ENCODE results near the gene C22orf23. TPM values are rescaled to one million over a fixed set of nuclear protein-coding genes. Genes with fewer than 3 reads are reported as not detected.
"Not testable (repeated sequence)": the region's sequence is repeated elsewhere in the genome, so short reads cannot be mapped to it uniquely, and the experiment has no call there.

C22orf23 gene
- total RNA-seq, 4 donors from 2014 or later, result 0.31 to 0.40 TPM; not detected in 2

DNA sequence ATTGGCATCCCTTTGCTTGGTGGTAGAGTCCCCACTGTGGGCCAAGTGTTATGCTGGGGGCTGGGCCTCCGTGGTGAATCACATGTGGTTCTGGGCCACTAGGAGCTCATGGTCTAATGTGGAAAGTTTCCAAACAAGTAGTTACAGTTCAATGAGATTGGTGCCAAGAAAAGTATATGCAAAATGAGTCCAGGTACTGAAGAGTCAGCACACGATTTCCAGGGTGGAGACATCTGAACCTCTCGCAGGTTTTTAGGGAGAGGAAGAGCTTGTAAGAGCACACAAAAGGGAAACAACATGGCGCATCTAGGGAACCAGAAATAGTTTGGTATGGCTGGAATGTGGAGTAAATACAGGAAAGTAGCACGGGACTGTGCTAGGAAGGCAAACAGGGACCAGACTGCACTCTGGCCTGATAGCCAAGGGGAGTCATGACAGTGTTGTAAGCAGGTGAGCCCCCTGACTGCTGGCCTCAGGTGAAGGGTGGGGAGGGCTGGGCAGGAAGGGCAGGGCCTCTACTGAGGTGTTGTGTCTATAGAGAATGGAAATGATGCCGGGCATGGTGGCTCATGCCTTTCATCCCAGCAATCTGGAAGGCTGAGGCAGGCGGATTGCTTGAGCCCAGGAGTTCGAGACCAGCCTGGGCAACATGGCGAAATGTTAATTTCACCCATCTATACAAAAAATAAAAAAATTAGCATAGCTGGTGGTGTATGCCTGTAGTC lies 12.7 kb upstream of the C22orf23 start:
- Histone ChIP-seq H3K4me1 (peaks cover 0 to 20% (median 0%) of the 10 kb centered on the region in 3 donors), H3K9me3 (no peaks in the 10 kb centered on the region), H3K36me3 (peaks cover 0 to 80% of the 10 kb centered on the region in 2 donors), H3K4me3 (no peak overlapping the region), H3K27ac (no peak overlapping the region), H3K27me3 (no peaks in the 10 kb centered on the region)
- 69 to 75% methylated on average over 7 to 9 of the region's 9 CpGs for WGBS, 2 donors (ENCODE audit: low coverage in 1 of 2)
- TF ChIP-seq EP300 (IDR thresholded peaks at IDR 0.05) (no peak), POLR2AphosphoS5 (IDR thresholded peaks at IDR 0.05) (no peak), POLR2A (IDR thresholded peaks at IDR 0.05) (no peak)
- TF ChIP-seq, protein P1, sequence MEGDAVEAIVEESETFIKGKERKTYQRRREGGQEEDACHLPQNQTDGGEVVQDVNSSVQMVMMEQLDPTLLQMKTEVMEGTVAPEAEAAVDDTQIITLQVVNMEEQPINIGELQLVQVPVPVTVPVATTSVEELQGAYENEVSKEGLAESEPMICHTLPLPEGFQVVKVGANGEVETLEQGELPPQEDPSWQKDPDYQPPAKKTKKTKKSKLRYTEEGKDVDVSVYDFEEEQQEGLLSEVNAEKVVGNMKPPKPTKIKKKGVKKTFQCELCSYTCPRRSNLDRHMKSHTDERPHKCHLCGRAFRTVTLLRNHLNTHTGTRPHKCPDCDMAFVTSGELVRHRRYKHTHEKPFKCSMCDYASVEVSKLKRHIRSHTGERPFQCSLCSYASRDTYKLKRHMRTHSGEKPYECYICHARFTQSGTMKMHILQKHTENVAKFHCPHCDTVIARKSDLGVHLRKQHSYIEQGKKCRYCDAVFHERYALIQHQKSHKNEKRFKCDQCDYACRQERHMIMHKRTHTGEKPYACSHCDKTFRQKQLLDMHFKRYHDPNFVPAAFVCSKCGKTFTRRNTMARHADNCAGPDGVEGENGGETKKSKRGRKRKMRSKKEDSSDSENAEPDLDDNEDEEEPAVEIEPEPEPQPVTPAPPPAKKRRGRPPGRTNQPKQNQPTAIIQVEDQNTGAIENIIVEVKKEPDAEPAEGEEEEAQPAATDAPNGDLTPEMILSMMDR (IDR thresholded peaks at IDR 0.05), result no peak
- ATAC-seq, result no peak

DNA sequence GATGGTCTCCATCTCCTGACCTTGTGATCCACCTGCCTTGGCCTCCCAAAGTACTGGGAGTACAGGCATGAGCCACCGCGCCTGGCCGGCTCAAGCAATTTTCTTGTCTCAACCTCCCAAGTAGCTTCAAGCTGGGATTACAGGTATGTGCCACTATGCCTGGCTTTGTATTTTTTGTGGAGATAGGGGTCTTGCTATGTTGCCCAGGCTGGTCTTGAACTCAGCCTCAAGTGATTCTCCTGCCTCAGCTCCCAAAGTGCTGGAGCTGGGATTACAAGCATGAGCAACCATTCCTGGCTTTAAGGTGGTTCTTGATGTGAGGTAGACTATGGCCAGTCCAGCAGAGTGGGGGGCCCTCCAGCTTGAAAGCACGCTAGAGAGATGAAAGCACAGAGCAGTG lies 7.7 kb upstream of the C22orf23 start:
- Histone ChIP-seq H3K27me3 (no peaks in the 10 kb centered on the region), H3K9me3 (no peaks in the 10 kb centered on the region), H3K36me3 (peaks cover 0 to 93% of the 10 kb centered on the region in 2 donors), H3K4me3 (no peak overlapping the region), H3K27ac (no peak overlapping the region), H3K4me1 (peaks cover 0 to 9% (median 0%) of the 10 kb centered on the region in 3 donors)
- WGBS, 2 donors (ENCODE audit: low coverage in 1 of 2), result 100% methylated on average over 1 of the region's 4 CpGs; no CpG with 5 or more reads in 1 of the 2 donors
- TF ChIP-seq POLR2A (IDR thresholded peaks at IDR 0.05) (no peak), EP300 (IDR thresholded peaks at IDR 0.05) (no peak), POLR2AphosphoS5 (IDR thresholded peaks at IDR 0.05) (no peak)
- TF ChIP-seq, protein P1 (IDR thresholded peaks at IDR 0.05), result no peak
- ATAC-seq, result no peak

DNA sequence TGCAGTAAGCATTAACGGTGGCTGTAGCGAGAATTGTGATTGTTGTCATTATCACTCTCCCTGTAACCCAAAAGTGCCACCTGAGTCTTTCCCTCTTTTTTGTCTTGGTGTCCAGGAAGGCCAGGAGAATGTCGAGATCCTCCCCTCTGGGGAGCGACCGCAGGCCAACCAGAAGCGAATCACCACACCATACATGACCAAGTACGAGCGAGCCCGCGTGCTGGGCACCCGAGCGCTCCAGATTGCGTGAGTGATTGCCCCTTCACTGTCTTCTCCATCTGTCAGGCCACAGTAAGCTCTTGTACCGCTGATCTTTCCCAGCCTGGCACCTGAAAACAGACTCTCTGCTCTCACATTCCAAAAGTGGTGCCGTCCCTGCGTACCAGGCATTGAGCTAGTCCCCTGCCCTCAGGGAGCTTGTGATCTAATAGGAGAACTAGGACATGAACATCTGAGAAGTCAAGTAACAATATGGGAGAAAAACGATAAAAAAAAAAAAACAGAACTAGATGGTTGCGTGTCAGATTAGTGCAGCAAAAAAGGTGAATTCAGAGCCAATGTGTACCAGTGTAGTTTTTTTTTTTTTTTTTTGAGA lies 5.9 kb upstream of the C22orf23 start:
- Histone ChIP-seq H3K9me3 (no peaks in the 10 kb centered on the region), H3K27ac (no peak overlapping the region), H3K27me3 (no peaks in the 10 kb centered on the region), H3K4me1 (peaks cover 0 to 16% (median 5%) of the 10 kb centered on the region in 3 donors), H3K4me3 (no peak overlapping the region), H3K36me3 (peaks cover 0 to 87% of the 10 kb centered on the region in 2 donors)
- ATAC-seq, result no peak
- 97 to 100% methylated on average over 2 to 12 of the region's 18 CpGs for WGBS, 2 donors (ENCODE audit: low coverage in 1 of 2)
- TF ChIP-seq POLR2A (IDR thresholded peaks at IDR 0.05), result no peak
- TF ChIP-seq, protein P1 (IDR thresholded peaks at IDR 0.05), result no peak
- TF ChIP-seq POLR2AphosphoS5 (IDR thresholded peaks at IDR 0.05), result no peak
- TF ChIP-seq EP300 (IDR thresholded peaks at IDR 0.05), result no peak

DNA sequence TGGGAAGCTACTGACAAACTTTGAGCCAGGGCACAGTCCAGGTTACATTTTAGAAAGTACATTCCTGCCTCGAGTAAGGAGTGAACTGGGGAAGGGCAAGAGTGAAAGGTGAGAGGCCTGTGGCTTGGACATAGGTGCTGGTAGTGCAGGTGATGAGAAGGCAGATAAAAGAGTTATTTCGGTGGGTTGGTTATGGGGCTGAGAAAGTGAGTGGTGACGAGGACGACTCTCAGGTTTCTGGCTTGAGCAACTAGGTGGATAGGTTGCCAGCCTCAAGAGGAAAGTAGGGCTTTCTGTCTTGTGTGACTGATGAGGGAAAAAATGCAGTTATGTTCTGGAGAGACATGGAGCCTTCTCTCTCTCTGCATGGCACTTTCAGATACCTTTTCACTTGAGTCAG lies 3.8 kb upstream of the C22orf23 start:
- TF ChIP-seq, protein P1 (IDR thresholded peaks at IDR 0.05), result no peak
- TF ChIP-seq POLR2AphosphoS5 (IDR thresholded peaks at IDR 0.05) (no peak), POLR2A (IDR thresholded peaks at IDR 0.05) (no peak)
- no peak for ATAC-seq
- Histone ChIP-seq H3K36me3 (peaks cover 0 to 66% of the 10 kb centered on the region in 2 donors), H3K27ac (no peak overlapping the region), H3K27me3 (no peaks in the 10 kb centered on the region), H3K9me3 (no peaks in the 10 kb centered on the region), H3K4me1 (peaks cover 0 to 30% (median 8%) of the 10 kb centered on the region in 3 donors), H3K4me3 (no peak overlapping the region)
- 85 to 89% methylated on average over 3 to 4 of the region's 4 CpGs for WGBS, 2 donors (ENCODE audit: low coverage in 1 of 2)

DNA sequence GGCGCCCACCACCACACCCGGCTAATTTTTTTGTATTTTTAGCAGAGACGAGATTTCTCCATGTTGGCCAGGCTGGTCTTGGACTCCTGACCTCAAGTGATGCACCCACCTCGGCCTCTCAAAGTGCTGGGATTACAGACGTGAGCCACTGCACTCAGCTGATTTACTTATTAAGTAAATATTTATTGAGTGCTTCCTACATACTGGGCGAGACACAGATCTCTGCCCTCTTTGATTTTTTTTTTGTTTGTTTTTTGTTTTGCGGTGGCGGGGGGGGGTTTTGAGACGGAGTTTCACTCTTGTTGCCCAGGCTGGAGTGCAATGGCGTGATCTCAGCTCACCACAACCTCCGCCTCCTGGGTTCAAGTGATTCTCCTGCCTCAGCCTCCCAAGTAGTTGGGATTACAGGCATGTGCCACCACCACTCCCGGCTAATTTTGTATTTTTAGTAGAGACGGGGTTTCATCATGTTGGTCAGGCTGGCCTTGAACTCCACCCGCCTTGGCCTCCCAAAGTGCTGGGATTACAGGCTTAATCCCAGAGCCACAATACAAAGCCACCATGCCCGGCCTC lies 2.5 kb upstream of the C22orf23 start:
- H3K4me1 ChIP-seq, result peaks cover 0 to 34% (median 8%) of the 10 kb centered on the region in 3 donors
- WGBS, 2 donors (ENCODE audit: low coverage in 1 of 2), result 66 to 84% methylated on average over 11 to 14 of the region's 15 CpGs
- H3K36me3 ChIP-seq, result peaks cover 0 to 53% of the 10 kb centered on the region in 2 donors
- not testable (repeated sequence) for ATAC-seq, H3K9me3 ChIP-seq, H3K27ac ChIP-seq, H3K27me3 ChIP-seq, H3K4me3 ChIP-seq
